Caco-2 (cell line): ENCODE measurements around the gene IMPACT. TPM values are rescaled to one million over a fixed set of nuclear protein-coding genes. Genes with fewer than 3 reads are reported as not detected.

Source experiments
- BruUV-seq: library from RNA; stranded (reverse); fragments of 400-500 nt; replicated peaks from 2 replicates; lab custom pipeline; 2021; lab: Mats Ljungman, UMichigan
- CTCF ChIA-PET: fragments of 300-600 bp; sonication (Branson Sonifier 250); formaldehyde crosslinking; loops from one replicate; lab custom pipeline; 2022; ENCODE audit warnings: antibody characterized with exemption; lab: Charles Lee
- POLR2A ChIA-PET: fragments of 300-600 bp; sonication (Branson Sonifier 250); formaldehyde crosslinking; loops from one replicate; lab custom pipeline; 2022; ENCODE audit warnings: antibody characterized with exemption; lab: Charles Lee
- DNase-seq, 2 experiments: peaks; one replicate each; pipeline versions ENCODE4 v3.0.0 to v3.0.0-alpha.2; 2020 to 2022
- H3K27me3 ChIP-seq: replicated peaks from 2 replicates; pipeline ENCODE4 v1.6.0; 2011; ENCODE audit warnings: low read length; ENCODE audit not compliant: control insufficient read depth, insufficient read depth
- H3K36me3 ChIP-seq: 2 replicates; pipeline ENCODE4 v1.5.1; 2011; ENCODE audit warnings: low read length; ENCODE audit not compliant: control insufficient read depth, insufficient read depth
- H3K4me1 ChIP-seq: fragments of 250-450 bp; sonication (Bioruptor Pico); 2 replicates; pipeline ENCODE4 v1.5.1; 2020; ENCODE audit warnings: mild to moderate bottlenecking
- H3K4me3 ChIP-seq: 2 replicates; pipeline ENCODE4 v1.5.1; 2011; ENCODE audit warnings: low read depth, mild to moderate bottlenecking, control low read depth, low read length
- H3K9me3 ChIP-seq: fragments of 250-450 bp; sonication (Bioruptor Pico); 2 replicates; pipeline ENCODE4 v1.5.1; 2020; ENCODE audit warnings: mild to moderate bottlenecking, moderate library complexity
- H3K27ac Mint-ChIP-seq: one replicate; pipeline ENCODE4 v1.8.0; 2022; ENCODE audit warnings: mixed read lengths; ENCODE audit not compliant: unreplicated experiment
- H3K27me3 Mint-ChIP-seq: one replicate; pipeline ENCODE4 v1.8.0; 2022; ENCODE audit warnings: mixed read lengths; ENCODE audit not compliant: insufficient read depth, unreplicated experiment
- H3K36me3 Mint-ChIP-seq: one replicate; pipeline ENCODE4 v1.8.0; 2022; ENCODE audit warnings: mild to moderate bottlenecking, mixed read lengths; ENCODE audit not compliant: insufficient read depth, unreplicated experiment
- H3K4me1 Mint-ChIP-seq: one replicate; pipeline ENCODE4 v1.8.0; 2022; ENCODE audit warnings: low read depth, mixed read lengths; ENCODE audit not compliant: unreplicated experiment
- H3K4me3 Mint-ChIP-seq: one replicate; pipeline ENCODE4 v1.8.0; 2022; ENCODE audit warnings: mild to moderate bottlenecking, moderate library complexity, mixed read lengths; ENCODE audit not compliant: unreplicated experiment
- H3K9me3 Mint-ChIP-seq: one replicate; pipeline ENCODE4 v1.8.0; 2022; ENCODE audit warnings: mixed read lengths; ENCODE audit not compliant: unreplicated experiment
- CTCF ChIP-seq, 2 experiments: fragments of 200-600 bp in 1 of 2; IDR thresholded peaks; 1 replicate in 1 of 2; 2 replicates in 1 of 2; pipeline versions ENCODE4 v1.5.1 to v1.8.0; 2011 to 2022; ENCODE audit warnings: antibody characterized with exemption in 1 of 2, control low read depth in 1 of 2, inconsistent platforms in 1 of 2, low read depth in 1 of 2, low read length in 1 of 2, mild to moderate bottlenecking in 1 of 2, moderate library complexity in 1 of 2; ENCODE audit not compliant: insufficient read depth in 1 of 2, severe bottlenecking in 1 of 2, unreplicated experiment in 1 of 2
- intact Hi-C: fragments of 100-400 bp; cut with micrococcal nuclease; formaldehyde crosslinking; loops from one replicate; pipeline ENCODE4 v1.10.0; 2022; ENCODE audit not compliant: unreplicated experiment
- total RNA-seq: library from RNA; stranded (reverse); gene quantifications from 2 replicates; pipeline ENCODE4 v1.2.3, GENCODE V29; 2022

The IMPACT gene
- total RNA-seq, 1 experiment from 2014 or later = 20.6 TPM

GRCh38 chr18:24470805-24471204, 44.3 kb downstream of the IMPACT start:
- no peak for DNase-seq
- no peaks in the 10 kb centered on the region for H3K36me3 Mint-ChIP-seq
- ChIA-PET CTCF (no interaction called here), POLR2A (no interaction called here)
- intact Hi-C loops = no loop called here
- Histone ChIP-seq H3K4me3 (no peak overlapping the region), H3K4me1 (no peaks in the 10 kb centered on the region), H3K27me3 (no peaks in the 10 kb centered on the region), H3K36me3 (no peaks in the 10 kb centered on the region), H3K9me3 (no peaks in the 10 kb centered on the region)
- BruUV-seq = no TSS peak
- no peak overlapping the region for H3K27ac Mint-ChIP-seq
- no peaks in the 10 kb centered on the region for H3K9me3 Mint-ChIP-seq
- no peaks in the 10 kb centered on the region for H3K4me1 Mint-ChIP-seq
- TF ChIP-seq CTCF (IDR thresholded peaks at IDR 0.05; ENCODE audit: insufficient read depth in 1 of 2, low read depth in 1 of 2, low read length in 1 of 2, severe bottlenecking in 1 of 2, unreplicated experiment in 1 of 2) = no peak
- H3K4me3 Mint-ChIP-seq = no peak overlapping the region
- H3K27me3 Mint-ChIP-seq = no peaks in the 10 kb centered on the region

- no peaks in the 10 kb centered on the region for H3K27me3 ChIP-seq
- intact Hi-C loops = no loop called here
- Mint-ChIP-seq H3K9me3 (no peaks in the 10 kb centered on the region), H3K4me3 (no peak overlapping the region), H3K36me3 (no peaks in the 10 kb centered on the region), H3K27ac (no peak overlapping the region), H3K4me1 (no peaks in the 10 kb centered on the region), H3K27me3 (no peaks in the 10 kb centered on the region)
- no peak for TF ChIP-seq CTCF (IDR thresholded peaks at IDR 0.05; ENCODE audit: insufficient read depth in 1 of 2, low read depth in 1 of 2, low read length in 1 of 2, severe bottlenecking in 1 of 2, unreplicated experiment in 1 of 2)
- H3K4me3 ChIP-seq = no peak overlapping the region
- no peaks in the 10 kb centered on the region for H3K4me1 ChIP-seq
- CTCF ChIA-PET = no interaction called here
- H3K36me3 ChIP-seq = no peaks in the 10 kb centered on the region
- H3K9me3 ChIP-seq = no peaks in the 10 kb centered on the region
- no TSS peak for BruUV-seq
- POLR2A ChIA-PET = no interaction called here
- DNase-seq = no peak
Measured at GRCh38 chr18:24472591-24472990, 46.1 kb downstream of the IMPACT start.

- POLR2A ChIA-PET = no interaction called here
- CTCF ChIA-PET = no interaction called here
- no peaks in the 10 kb centered on the region for H3K4me1 Mint-ChIP-seq
- H3K9me3 Mint-ChIP-seq = no peaks in the 10 kb centered on the region
- no peaks in the 10 kb centered on the region for H3K36me3 Mint-ChIP-seq
- Histone ChIP-seq H3K27me3 (no peaks in the 10 kb centered on the region), H3K4me1 (no peaks in the 10 kb centered on the region), H3K9me3 (no peaks in the 10 kb centered on the region), H3K4me3 (no peak overlapping the region), H3K36me3 (no peaks in the 10 kb centered on the region)
- H3K27ac Mint-ChIP-seq = no peak overlapping the region
- BruUV-seq = no TSS peak
- TF ChIP-seq CTCF (IDR thresholded peaks at IDR 0.05; ENCODE audit: insufficient read depth in 1 of 2, low read depth in 1 of 2, low read length in 1 of 2, severe bottlenecking in 1 of 2, unreplicated experiment in 1 of 2) = no peak
- intact Hi-C loops = no loop called here
- no peak for DNase-seq
- no peak overlapping the region for H3K4me3 Mint-ChIP-seq
- no peaks in the 10 kb centered on the region for H3K27me3 Mint-ChIP-seq
Measured at GRCh38 chr18:24474406-24474805, 47.9 kb downstream of the IMPACT start.
